HFFc6 (cell line): ENCODE measurements around the gene SLC30A2. TPM values are rescaled to one million over a fixed set of nuclear protein-coding genes. Genes with fewer than 3 reads are reported as not detected.

Source experiments
- DNase-seq: peaks from one replicate; pipeline ENCODE4 v3.0.0-alpha.2; 2018
- H3K27ac Mint-ChIP-seq: 2 replicates; pipeline ENCODE4 v1.8.0; 2020; ENCODE audit warnings: mild to moderate bottlenecking, mixed read lengths
- H3K27me3 Mint-ChIP-seq: 2 replicates; pipeline ENCODE4 v1.8.0; 2021; ENCODE audit warnings: mild to moderate bottlenecking, moderate library complexity, mixed read lengths; ENCODE audit not compliant: insufficient read depth
- H3K36me3 Mint-ChIP-seq: 2 replicates; pipeline ENCODE4 v1.8.0; 2021; ENCODE audit warnings: low read depth, mixed read lengths
- H3K4me1 Mint-ChIP-seq: 2 replicates; pipeline ENCODE4 v1.8.0; 2020; ENCODE audit warnings: low read depth, mixed read lengths
- H3K4me3 Mint-ChIP-seq: 2 replicates; pipeline ENCODE4 v1.8.0; 2020; ENCODE audit warnings: mild to moderate bottlenecking, moderate library complexity, mixed read lengths
- H3K9me3 Mint-ChIP-seq: 2 replicates; pipeline ENCODE4 v1.8.0; 2020; ENCODE audit warnings: mild to moderate bottlenecking, mixed read lengths
- total RNA-seq, 6 experiments: library from RNA; stranded (reverse); fragmentation: NEBNext Ultra II Directional; extraction: Animal tissue kit (Norgen Biotek cat#: 25700); gene quantifications; 2 replicates in 1 of 6; 3 replicates in 5 of 6; pipeline ENCODE4 v1.2.3, GENCODE V29; 2021
- TF ChIP-seq, protein P1 (sequence below): fragments of 200-600 bp; sonication (generic); IDR thresholded peaks from 2 replicates; pipeline ENCODE4 v1.5.0; 2021; ENCODE audit warnings: antibody characterized with exemption, mild to moderate bottlenecking

The SLC30A2 gene
- total RNA-seq, 6 experiments from 2014 or later = not detected

DNA sequence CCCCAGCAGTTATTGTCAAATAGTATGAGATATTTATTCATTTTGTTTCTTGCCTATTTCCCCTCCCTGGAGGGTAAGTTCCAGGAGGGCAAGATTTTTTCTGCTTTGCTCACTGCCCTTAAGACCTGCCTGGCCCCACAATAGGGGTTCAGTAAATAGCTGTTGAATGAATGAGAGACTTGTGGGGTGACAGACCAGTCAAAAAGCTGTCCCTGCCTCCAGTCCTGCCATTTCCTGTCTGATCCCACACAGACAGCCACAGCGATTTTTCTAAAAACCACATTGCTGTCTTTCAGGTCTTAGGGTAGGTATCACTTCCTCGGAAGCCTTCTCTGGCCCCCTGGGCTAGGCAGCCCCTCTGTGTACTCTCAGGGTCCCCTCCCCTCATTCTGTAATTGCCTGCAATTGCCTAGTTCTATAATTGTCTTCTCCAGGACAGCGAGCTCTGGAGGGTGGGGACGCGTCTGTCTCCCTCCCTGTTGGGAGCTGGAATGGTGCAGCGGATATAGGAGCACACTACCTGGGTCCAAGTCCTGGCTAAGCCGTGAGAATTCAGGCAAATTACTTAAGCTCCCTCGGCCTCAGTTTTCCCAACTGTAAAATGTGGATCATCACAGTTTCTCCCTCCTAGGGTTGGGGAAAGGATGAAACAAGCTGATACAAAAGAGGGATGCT lies 26.1 kb downstream of the SLC30A2 start:
- Mint-ChIP-seq H3K9me3 (no peaks in the 10 kb centered on the region), H3K27me3 (no peaks in the 10 kb centered on the region; the same call in 1 of the 2 replicates), H3K27ac (peak overlapping the region; percentile 92), H3K4me3 (peak overlapping the region; percentile 95), H3K4me1 (peaks cover 87% of the 10 kb centered on the region), H3K36me3 (no peaks in the 10 kb centered on the region; the same call in 1 of the 2 replicates)
- TF ChIP-seq, protein P1, sequence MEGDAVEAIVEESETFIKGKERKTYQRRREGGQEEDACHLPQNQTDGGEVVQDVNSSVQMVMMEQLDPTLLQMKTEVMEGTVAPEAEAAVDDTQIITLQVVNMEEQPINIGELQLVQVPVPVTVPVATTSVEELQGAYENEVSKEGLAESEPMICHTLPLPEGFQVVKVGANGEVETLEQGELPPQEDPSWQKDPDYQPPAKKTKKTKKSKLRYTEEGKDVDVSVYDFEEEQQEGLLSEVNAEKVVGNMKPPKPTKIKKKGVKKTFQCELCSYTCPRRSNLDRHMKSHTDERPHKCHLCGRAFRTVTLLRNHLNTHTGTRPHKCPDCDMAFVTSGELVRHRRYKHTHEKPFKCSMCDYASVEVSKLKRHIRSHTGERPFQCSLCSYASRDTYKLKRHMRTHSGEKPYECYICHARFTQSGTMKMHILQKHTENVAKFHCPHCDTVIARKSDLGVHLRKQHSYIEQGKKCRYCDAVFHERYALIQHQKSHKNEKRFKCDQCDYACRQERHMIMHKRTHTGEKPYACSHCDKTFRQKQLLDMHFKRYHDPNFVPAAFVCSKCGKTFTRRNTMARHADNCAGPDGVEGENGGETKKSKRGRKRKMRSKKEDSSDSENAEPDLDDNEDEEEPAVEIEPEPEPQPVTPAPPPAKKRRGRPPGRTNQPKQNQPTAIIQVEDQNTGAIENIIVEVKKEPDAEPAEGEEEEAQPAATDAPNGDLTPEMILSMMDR = no peak
- peak; percentile 86 for DNase-seq

DNA sequence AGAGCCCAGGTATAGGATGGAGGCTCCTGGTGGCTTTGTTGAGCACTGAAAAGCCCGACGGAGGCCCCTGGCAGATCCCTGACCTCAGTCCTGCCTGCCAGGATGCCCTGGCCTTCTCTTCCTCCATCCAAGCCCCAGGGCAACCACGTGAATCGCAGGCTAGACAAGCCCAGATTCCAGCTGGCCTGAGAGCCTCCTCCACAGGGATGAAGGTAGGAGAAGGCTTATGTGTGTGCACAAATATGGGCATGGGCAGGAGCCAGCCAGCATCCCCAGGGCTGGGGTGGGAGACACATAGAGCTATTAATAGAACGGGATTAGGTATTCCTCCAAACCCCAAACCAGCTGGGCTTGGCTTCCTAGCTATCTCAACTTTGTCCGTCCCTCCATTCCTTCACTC lies 28.3 kb downstream of the SLC30A2 start:
- H3K4me1 Mint-ChIP-seq = peaks cover 66% of the 10 kb centered on the region
- DNase-seq = peak; percentile 68
- TF ChIP-seq, protein P1 = no peak

DNA sequence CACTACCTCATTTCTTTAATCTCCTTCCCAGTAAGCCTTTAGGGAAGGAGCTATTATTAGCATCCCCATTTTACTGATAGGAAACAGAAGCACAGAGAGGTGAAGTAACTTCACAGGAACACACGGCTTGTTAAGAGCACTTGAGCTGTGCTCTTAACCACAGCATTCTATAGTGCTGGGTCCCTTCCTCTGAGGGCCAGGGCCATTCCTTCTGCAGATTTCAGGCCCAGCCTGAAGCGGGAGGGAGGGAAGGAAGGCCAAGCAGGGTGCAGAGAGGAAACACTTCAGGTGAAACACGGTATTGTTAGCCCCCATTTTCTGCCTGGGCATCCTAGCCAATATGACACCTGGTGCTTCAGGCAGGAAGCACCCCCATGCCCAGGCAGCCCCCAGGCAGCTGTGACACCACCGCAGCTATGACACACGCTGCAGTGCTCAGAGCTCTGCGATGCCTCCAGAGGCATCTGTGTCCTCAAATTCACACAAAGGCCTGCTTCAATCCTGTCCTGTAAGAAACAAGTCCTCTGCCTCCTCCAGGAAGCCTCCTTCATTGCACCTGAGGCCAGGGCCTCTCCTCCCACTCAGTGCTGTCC lies 28.9 kb downstream of the SLC30A2 start:
- H3K4me1 Mint-ChIP-seq = peaks cover 63% of the 10 kb centered on the region
- H3K4me3 Mint-ChIP-seq = 0 out of 2 replicates have a peak overlapping the region, but pooled peaks have one; percentile 23
- no peaks in the 10 kb centered on the region for H3K27me3 Mint-ChIP-seq
- H3K36me3 Mint-ChIP-seq = no peaks in the 10 kb centered on the region; the same call in 1 of the 2 replicates
- H3K27ac Mint-ChIP-seq = peak overlapping the region; percentile 75
- DNase-seq = peak; percentile 19
- TF ChIP-seq, protein P1 = no peak
- no peaks in the 10 kb centered on the region for H3K9me3 Mint-ChIP-seq

More for the DNA sequence above, 28.3 kb downstream of the SLC30A2 start:
- no peaks in the 10 kb centered on the region for H3K9me3 Mint-ChIP-seq
- no peaks in the 10 kb centered on the region for H3K27me3 Mint-ChIP-seq
- H3K4me3 Mint-ChIP-seq = peak overlapping the region; percentile 23; the same call in 1 of the 2 replicates
- no peaks in the 10 kb centered on the region; the same call in 1 of the 2 replicates for H3K36me3 Mint-ChIP-seq
- peak overlapping the region; percentile 72 for H3K27ac Mint-ChIP-seq

- TF ChIP-seq, protein P1 = no peak
- Mint-ChIP-seq H3K27me3 (no peaks in the 10 kb centered on the region), H3K4me1 (peaks cover 58% of the 10 kb centered on the region), H3K36me3 (no peaks in the 10 kb centered on the region; the same call in 1 of the 2 replicates), H3K27ac (peak overlapping the region; percentile 75), H3K4me3 (no peak overlapping the region), H3K9me3 (no peaks in the 10 kb centered on the region)
- no peak for DNase-seq
Observed at GRCh38 chr1:26016258-26016952, 29.5 kb downstream of the SLC30A2 start.

- Mint-ChIP-seq H3K9me3 (no peaks in the 10 kb centered on the region), H3K27me3 (peaks cover 2% of the 10 kb centered on the region; the same call in 1 of the 2 replicates), H3K36me3 (no peaks in the 10 kb centered on the region; the same call in 1 of the 2 replicates), H3K4me1 (peaks cover 55% of the 10 kb centered on the region), H3K4me3 (no peak overlapping the region), H3K27ac (peak overlapping the region; percentile 66; the same call in 1 of the 2 replicates)
- no peak for DNase-seq
- TF ChIP-seq, protein P1 = no peak
Observed at GRCh38 chr1:26015358-26015757, 30.6 kb downstream of the SLC30A2 start.
